ENCODE results near the gene STARD8.

STARD8 gene

GRCh38 chrX:68671221-68671620 is 23.8 kb downstream of the STARD8 start:
- H3K36me3 ChIP-seq: no peaks in the 10 kb centered on the region
- TF ChIP-seq, protein P1, sequence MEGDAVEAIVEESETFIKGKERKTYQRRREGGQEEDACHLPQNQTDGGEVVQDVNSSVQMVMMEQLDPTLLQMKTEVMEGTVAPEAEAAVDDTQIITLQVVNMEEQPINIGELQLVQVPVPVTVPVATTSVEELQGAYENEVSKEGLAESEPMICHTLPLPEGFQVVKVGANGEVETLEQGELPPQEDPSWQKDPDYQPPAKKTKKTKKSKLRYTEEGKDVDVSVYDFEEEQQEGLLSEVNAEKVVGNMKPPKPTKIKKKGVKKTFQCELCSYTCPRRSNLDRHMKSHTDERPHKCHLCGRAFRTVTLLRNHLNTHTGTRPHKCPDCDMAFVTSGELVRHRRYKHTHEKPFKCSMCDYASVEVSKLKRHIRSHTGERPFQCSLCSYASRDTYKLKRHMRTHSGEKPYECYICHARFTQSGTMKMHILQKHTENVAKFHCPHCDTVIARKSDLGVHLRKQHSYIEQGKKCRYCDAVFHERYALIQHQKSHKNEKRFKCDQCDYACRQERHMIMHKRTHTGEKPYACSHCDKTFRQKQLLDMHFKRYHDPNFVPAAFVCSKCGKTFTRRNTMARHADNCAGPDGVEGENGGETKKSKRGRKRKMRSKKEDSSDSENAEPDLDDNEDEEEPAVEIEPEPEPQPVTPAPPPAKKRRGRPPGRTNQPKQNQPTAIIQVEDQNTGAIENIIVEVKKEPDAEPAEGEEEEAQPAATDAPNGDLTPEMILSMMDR (IDR thresholded peaks at IDR 0.05): no peak
- no peak overlapping the region for H3K4me3 ChIP-seq (ENCODE audit: low read depth in 1 of 2, low read length in 1 of 2)
- H3K27ac ChIP-seq: no peak overlapping the region
- H3K27me3 ChIP-seq: no peaks in the 10 kb centered on the region
- H3K4me1 ChIP-seq (ENCODE audit: control insufficient read depth in 1 of 2, insufficient read depth in 1 of 2, low read depth in 1 of 2, low read length in 1 of 2): no peaks in the 10 kb centered on the region
- H3K9me3 ChIP-seq: no peaks in the 10 kb centered on the region

GRCh38 chrX:68672581-68673318 is 25.3 kb downstream of the STARD8 start:
- H3K27ac ChIP-seq: no peak overlapping the region
- no peaks in the 10 kb centered on the region for H3K27me3 ChIP-seq
- H3K4me1 ChIP-seq (ENCODE audit: control insufficient read depth in 1 of 2, insufficient read depth in 1 of 2, low read depth in 1 of 2, low read length in 1 of 2): no peaks in the 10 kb centered on the region
- no peak overlapping the region for H3K4me3 ChIP-seq (ENCODE audit: low read depth in 1 of 2, low read length in 1 of 2)
- TF ChIP-seq, protein P1 (IDR thresholded peaks at IDR 0.05): no peak
- no peaks in the 10 kb centered on the region for H3K36me3 ChIP-seq
- no peaks in the 10 kb centered on the region for H3K9me3 ChIP-seq

- Histone ChIP-seq H3K27me3 (no peaks in the 10 kb centered on the region), H3K4me1 (ENCODE audit: control insufficient read depth in 1 of 2, insufficient read depth in 1 of 2, low read depth in 1 of 2, low read length in 1 of 2) (peaks cover 13 to 20% of the 10 kb centered on the region in 2 experiments), H3K9me3 (no peaks in the 10 kb centered on the region), H3K4me3 (ENCODE audit: low read depth in 1 of 2, low read length in 1 of 2) (no peak overlapping the region), H3K36me3 (no peaks in the 10 kb centered on the region), H3K27ac (no peak overlapping the region)
- TF ChIP-seq, protein P1 (IDR thresholded peaks at IDR 0.05): no peak
Measured at GRCh38 chrX:68675571-68675970, 28.1 kb downstream of the STARD8 start.

- TF ChIP-seq, protein P1 (IDR thresholded peaks at IDR 0.05): no peak
- peaks cover 21 to 27% of the 10 kb centered on the region in 2 experiments for H3K4me1 ChIP-seq (ENCODE audit: control insufficient read depth in 1 of 2, insufficient read depth in 1 of 2, low read depth in 1 of 2, low read length in 1 of 2)
- H3K4me3 ChIP-seq (ENCODE audit: low read depth in 1 of 2, low read length in 1 of 2): no peak overlapping the region
- no peaks in the 10 kb centered on the region for H3K9me3 ChIP-seq
- H3K27ac ChIP-seq: no peak overlapping the region
- H3K36me3 ChIP-seq: no peaks in the 10 kb centered on the region
- no peaks in the 10 kb centered on the region for H3K27me3 ChIP-seq
Measured at GRCh38 chrX:68676335-68676734, 28.9 kb downstream of the STARD8 start.

GRCh38 chrX:68677998-68678397 is 30.5 kb downstream of the STARD8 start:
- Histone ChIP-seq H3K4me3 (ENCODE audit: low read depth in 1 of 2, low read length in 1 of 2) (no peak overlapping the region), H3K36me3 (no peaks in the 10 kb centered on the region), H3K9me3 (no peaks in the 10 kb centered on the region), H3K27ac (no peak overlapping the region), H3K4me1 (ENCODE audit: control insufficient read depth in 1 of 2, insufficient read depth in 1 of 2, low read depth in 1 of 2, low read length in 1 of 2) (peaks cover 32 to 37% of the 10 kb centered on the region in 2 experiments), H3K27me3 (no peaks in the 10 kb centered on the region)
- TF ChIP-seq, protein P1 (IDR thresholded peaks at IDR 0.05): no peak

All from neutrophil (primary cell).